Osteoblast (primary cell): ENCODE measurements around the gene FGF14. TPM values are rescaled to one million over a fixed set of nuclear protein-coding genes. Genes with fewer than 3 reads are reported as not detected.

Experiments used
- DNase-seq: peaks from one replicate; pipeline ENCODE4 v3.0.0; 2011; ENCODE audit warnings: low spot score, mixed read lengths; ENCODE audit not compliant: insufficient read length; ENCODE audit errors: missing footprints
- H2AFZ ChIP-seq: 2 replicates; pipeline ENCODE4 v1.6.0; 2011; ENCODE audit warnings: mild to moderate bottlenecking, low read length
- H3K27ac ChIP-seq: 2 replicates; pipeline ENCODE4 v1.5.1; 2011; ENCODE audit warnings: mild to moderate bottlenecking, low read depth, low read length, moderate library complexity
- H3K27me3 ChIP-seq: 2 replicates; pipeline ENCODE4 v1.6.0; 2012; ENCODE audit warnings: mild to moderate bottlenecking, control low read depth, inconsistent platforms, low read length, moderate library complexity; ENCODE audit not compliant: insufficient read depth
- H3K36me3 ChIP-seq: 2 replicates; pipeline ENCODE4 v1.5.1; 2011; ENCODE audit warnings: mild to moderate bottlenecking, low read length, control low read depth, moderate library complexity; ENCODE audit not compliant: insufficient read depth
- H3K4me1 ChIP-seq: 2 replicates; pipeline ENCODE4 v1.5.1; 2011; ENCODE audit warnings: mild to moderate bottlenecking, low read length, control low read depth, moderate library complexity; ENCODE audit not compliant: insufficient read depth
- H3K4me2 ChIP-seq: 2 replicates; pipeline ENCODE4 v1.6.0; 2011; ENCODE audit warnings: mild to moderate bottlenecking, low read length; ENCODE audit not compliant: insufficient read depth
- H3K4me3 ChIP-seq: fragments of 200-600 bp; sonication (generic); 3 replicates; pipeline ENCODE4 v1.5.1; 2012; ENCODE audit warnings: mild to moderate bottlenecking, low read length, inconsistent platforms; ENCODE audit not compliant: insufficient read depth
- H3K79me2 ChIP-seq: 2 replicates; pipeline ENCODE4 v1.6.0; 2012; ENCODE audit warnings: mild to moderate bottlenecking, low read length, control low read depth, inconsistent platforms; ENCODE audit not compliant: insufficient read depth
- H3K9me3 ChIP-seq: 2 replicates; pipeline ENCODE4 v1.5.1; 2011; ENCODE audit warnings: low read depth, low read length, control low read depth
- H4K20me1 ChIP-seq: 2 replicates; pipeline ENCODE4 v1.6.0; 2012; ENCODE audit warnings: mild to moderate bottlenecking, low read length, control low read depth; ENCODE audit not compliant: insufficient read depth
- CTCF ChIP-seq: IDR thresholded peaks from 2 replicates; pipeline ENCODE4 v1.5.1; 2011; ENCODE audit warnings: mild to moderate bottlenecking, low read depth, low read length, moderate library complexity; ENCODE audit errors: extremely low read depth
- total RNA-seq: library from RNA; depleted of rRNA; stranded (reverse); fragments of >200 nt; gene quantifications from 2 replicates; pipeline ENCODE4 v1.2.3, GENCODE V29; 2012

The FGF14 gene
- total RNA-seq, 1 donor: under 0.01 TPM

GRCh38 chr13:101695870-101696516, 705.9 kb downstream of the FGF14 start:
- no peak overlapping the region for H3K27ac ChIP-seq
- no peak overlapping the region for H3K4me3 ChIP-seq
- H2AFZ ChIP-seq: no peak overlapping the region
- H3K4me1 ChIP-seq: peaks cover 18% of the 10 kb centered on the region
- peaks cover 10% of the 10 kb centered on the region for H4K20me1 ChIP-seq
- H3K79me2 ChIP-seq: peaks cover 9% of the 10 kb centered on the region
- no peaks in the 10 kb centered on the region for H3K9me3 ChIP-seq
- no peaks in the 10 kb centered on the region for H3K27me3 ChIP-seq
- DNase-seq: no peak
- H3K36me3 ChIP-seq: peaks cover 52% of the 10 kb centered on the region
- no peak overlapping the region for H3K4me2 ChIP-seq
- no peak for TF ChIP-seq CTCF

GRCh38 chr13:101691341-101691860, 710.4 kb downstream of the FGF14 start:
- H3K27ac ChIP-seq: no peak overlapping the region
- peaks cover 46% of the 10 kb centered on the region for H3K36me3 ChIP-seq
- H2AFZ ChIP-seq: no peak overlapping the region
- H4K20me1 ChIP-seq: peaks cover 10% of the 10 kb centered on the region
- DNase-seq: no peak
- H3K4me1 ChIP-seq: peaks cover 8% of the 10 kb centered on the region
- H3K79me2 ChIP-seq: peaks cover 15% of the 10 kb centered on the region
- H3K27me3 ChIP-seq: no peaks in the 10 kb centered on the region
- TF ChIP-seq CTCF: no peak
- H3K9me3 ChIP-seq: no peaks in the 10 kb centered on the region
- H3K4me2 ChIP-seq: no peak overlapping the region
- H3K4me3 ChIP-seq: no peak overlapping the region

- H3K79me2 ChIP-seq: peaks cover 18% of the 10 kb centered on the region
- H2AFZ ChIP-seq: no peak overlapping the region
- H3K36me3 ChIP-seq: peaks cover 40% of the 10 kb centered on the region
- no peak overlapping the region for H3K27ac ChIP-seq
- H3K27me3 ChIP-seq: no peaks in the 10 kb centered on the region
- no peak overlapping the region for H3K4me3 ChIP-seq
- no peak overlapping the region for H3K4me2 ChIP-seq
- TF ChIP-seq CTCF: no peak
- no peak for DNase-seq
- H4K20me1 ChIP-seq: peaks cover 10% of the 10 kb centered on the region
- H3K4me1 ChIP-seq: peaks cover 8% of the 10 kb centered on the region
- H3K9me3 ChIP-seq: no peaks in the 10 kb centered on the region
These were observed 711.0 kb downstream of the FGF14 start for GRCh38 chr13:101690871-101691270.

GRCh38 chr13:101686003-101686402, 715.8 kb downstream of the FGF14 start:
- no peak for TF ChIP-seq CTCF
- Histone ChIP-seq H3K27me3 (no peaks in the 10 kb centered on the region), H3K79me2 (peaks cover 50% of the 10 kb centered on the region), H3K27ac (no peak overlapping the region), H3K4me2 (no peak overlapping the region), H4K20me1 (peaks cover 23% of the 10 kb centered on the region), H2AFZ (no peak overlapping the region), H3K9me3 (no peaks in the 10 kb centered on the region), H3K4me1 (peaks cover 10% of the 10 kb centered on the region), H3K36me3 (peaks cover 5% of the 10 kb centered on the region), H3K4me3 (no peak overlapping the region)
- DNase-seq: no peak
